HL-60 (cell line): ENCODE measurements around the gene IFT25.

Source experiments
- DNase-seq, 2 experiments: peaks; one replicate each; pipeline ENCODE4 v3.0.0-alpha.2; 2010 to 2020; ENCODE audit warnings: low read depth in 1 of 2, low spot score in 1 of 2
- H3K27ac ChIP-seq: fragments of 250-450 bp; sonication (Bioruptor Pico); replicated peaks from 2 replicates; pipeline ENCODE4 v1.5.1; 2020; ENCODE audit warnings: mild to moderate bottlenecking, moderate library complexity
- H3K27me3 ChIP-seq: fragments of 250-450 bp; sonication (Bioruptor Pico); 2 replicates; pipeline ENCODE4 v1.5.1; 2021; ENCODE audit warnings: mild to moderate bottlenecking, moderate library complexity; ENCODE audit not compliant: insufficient read depth, poor library complexity, severe bottlenecking
- H3K4me3 ChIP-seq: replicated peaks from 2 replicates; pipeline ENCODE4 v1.5.1; 2011; ENCODE audit warnings: mild to moderate bottlenecking, control low read depth, low read length; ENCODE audit not compliant: insufficient read depth
- CTCF ChIP-seq: IDR thresholded peaks from one replicate; pipeline ENCODE4 v1.5.1; 2011; ENCODE audit warnings: low read length, control low read depth, inconsistent platforms; ENCODE audit not compliant: insufficient read depth
- GABPA ChIP-seq: IDR thresholded peaks from 2 replicates; pipeline ENCODE4 v1.6.1; 2012; ENCODE audit warnings: low read depth
- POLR2AphosphoS5 ChIP-seq: IDR thresholded peaks from 2 replicates; pipeline ENCODE4 v1.6.1; 2012; ENCODE audit warnings: low read depth
- REST ChIP-seq: IDR thresholded peaks from 2 replicates; pipeline ENCODE4 v1.6.1; 2012; ENCODE audit warnings: low read depth; ENCODE audit not compliant: insufficient replicate concordance
- SPI1 ChIP-seq: IDR thresholded peaks from 2 replicates; pipeline ENCODE4 v1.6.1; 2012; ENCODE audit warnings: low read depth, mild to moderate bottlenecking, borderline replicate concordance

The IFT25 gene

GRCh38 chr1:53947172-53947907, 1.8 kb upstream of the IFT25 start:
- Histone ChIP-seq H3K27ac (no peak overlapping the region), H3K4me3 (peak overlapping the region; percentile 92), H3K27me3 (no peaks in the 10 kb centered on the region)
- TF ChIP-seq CTCF (no peak), REST (no peak), GABPA (no peak), POLR2AphosphoS5 (no peak), SPI1 (no peak)
- no peak for DNase-seq

GRCh38 chr1:53946252-53947171, 1.0 kb upstream of the IFT25 start, which contains the start of gene LRRC42:
Gene LRRC42, plus strand, starts transcription at chr1:53946350. Its CDS starts 5,650 bp downstream, at chr1:53952000.
- Histone ChIP-seq H3K27me3 (no peaks in the 10 kb centered on the region), H3K27ac (peak within 1 kb of the TSS; percentile 77), H3K4me3 (peak within 1 kb of the TSS; percentile 92)
- DNase-seq: peak in 1 of 2 experiments; percentile 68
- no peak for TF ChIP-seq REST
- TF ChIP-seq SPI1: no peak
- no peak for TF ChIP-seq CTCF
- no peak for TF ChIP-seq GABPA

GRCh38 chr1:53945183-53945432, 391 bp downstream of the IFT25 start:
- peak overlapping the region; percentile 77 for H3K27ac ChIP-seq
- DNase-seq: no peak
- TF ChIP-seq GABPA (no peak), CTCF (no peak), SPI1 (no peak), POLR2AphosphoS5 (no peak), REST (no peak)
- H3K27me3 ChIP-seq: no peaks in the 10 kb centered on the region
- H3K4me3 ChIP-seq: peak overlapping the region; percentile 92
